ENCODE results near the gene PDE4C. TPM values are rescaled to one million over a fixed set of nuclear protein-coding genes. Genes with fewer than 3 reads are reported as not detected.

PDE4C gene
- total RNA-seq, 1 experiment from 2014 or later, result 0.36 TPM

GRCh38 chr19:18191640-18192062 lies 34.6 kb downstream of the PDE4C start:
- Mint-ChIP-seq H3K4me1 (ENCODE audit: low read depth, unreplicated experiment) (no peaks in the 10 kb centered on the region), H3K36me3 (ENCODE audit: insufficient read depth, unreplicated experiment) (peaks cover 19% of the 10 kb centered on the region), H3K9me3 (ENCODE audit: unreplicated experiment) (no peaks in the 10 kb centered on the region), H3K4me3 (ENCODE audit: unreplicated experiment) (peak overlapping the region; percentile 76), H3K27me3 (ENCODE audit: insufficient read depth, unreplicated experiment) (no peaks in the 10 kb centered on the region), H3K27ac (ENCODE audit: unreplicated experiment) (peak overlapping the region; percentile 69)
- H3K4me3 ChIP-seq (ENCODE audit: low read depth, low read length), result peak overlapping the region; percentile 7; the same call in 1 of the 2 replicates
- DNase-seq, result no peak
- H3K27me3 ChIP-seq (replicated peaks; ENCODE audit: control insufficient read depth, insufficient read depth, low read length), result no peaks in the 10 kb centered on the region
- TF ChIP-seq CTCF (IDR thresholded peaks at IDR 0.05; ENCODE audit: insufficient read depth in 1 of 2, low read depth in 1 of 2, low read length in 1 of 2, severe bottlenecking in 1 of 2, unreplicated experiment in 1 of 2), result no peak
- intact Hi-C loops (cut with micrococcal nuclease; ENCODE audit: unreplicated experiment), result loop anchor here (1.0 to 2.0 kb wide), 2 partner anchors 13 to 137 kb away; partner anchors contain the start of gene RAB3A
- BruUV-seq (replicated peaks), result no TSS peak
- no peaks in the 10 kb centered on the region; the same call in 1 of the 2 replicates for H3K36me3 ChIP-seq (ENCODE audit: control insufficient read depth, insufficient read depth, low read length)
- H3K9me3 ChIP-seq, result no peaks in the 10 kb centered on the region
- CTCF ChIA-PET, result interaction anchor here (0.6 to 2.2 kb wide), 5 partner anchors 13 to 137 kb away, joined by 5 to 16 read pairs (median 6); partner anchors contain the start of gene RAB3A
- POLR2A ChIA-PET, result interaction anchor here (0.5 to 2.2 kb wide), 5 partner anchors 32 to 137 kb away, joined by 3 to 15 read pairs (median 4); partner anchors contain the start of gene JUND
- H3K4me1 ChIP-seq, result peaks cover 4% of the 10 kb centered on the region; the same call in 1 of the 2 replicates

DNA sequence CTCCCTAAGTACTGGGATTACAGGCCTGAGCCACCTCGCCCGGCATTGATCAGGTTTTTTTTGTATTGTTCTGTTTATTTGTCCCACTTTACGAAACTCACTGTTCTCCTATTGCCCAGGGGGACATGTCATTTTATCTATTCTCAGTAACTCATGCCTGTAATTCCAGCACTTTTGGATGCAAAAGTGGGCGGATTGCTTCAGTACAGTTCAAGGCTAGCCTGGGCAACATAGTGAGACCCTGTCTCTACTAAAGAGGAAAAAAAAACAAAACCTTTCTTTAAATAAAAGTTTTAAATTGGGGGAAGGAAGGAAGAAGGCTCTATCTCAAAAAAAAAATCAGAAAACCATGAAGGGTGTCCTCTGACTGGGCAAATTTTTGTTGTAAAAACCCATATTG lies 36.0 kb downstream of the PDE4C start:
- ChIA-PET POLR2A (no interaction called here), CTCF (interaction anchor here (0.7 kb wide), 1 partner anchor 14 kb away, joined by 4 read pairs; the partner anchor contains the start of gene RAB3A)
- Mint-ChIP-seq H3K27ac (ENCODE audit: unreplicated experiment) (no peak overlapping the region), H3K9me3 (ENCODE audit: unreplicated experiment) (no peaks in the 10 kb centered on the region), H3K4me1 (ENCODE audit: low read depth, unreplicated experiment) (no peaks in the 10 kb centered on the region), H3K36me3 (ENCODE audit: insufficient read depth, unreplicated experiment) (peaks cover 19% of the 10 kb centered on the region), H3K4me3 (ENCODE audit: unreplicated experiment) (no peak overlapping the region), H3K27me3 (ENCODE audit: insufficient read depth, unreplicated experiment) (no peaks in the 10 kb centered on the region)
- intact Hi-C loops (cut with micrococcal nuclease; ENCODE audit: unreplicated experiment), result no loop called here
- Histone ChIP-seq H3K4me1 (peaks cover 4% of the 10 kb centered on the region; the same call in 1 of the 2 replicates), H3K36me3 (ENCODE audit: control insufficient read depth, insufficient read depth, low read length) (no peaks in the 10 kb centered on the region), H3K27me3 (replicated peaks; ENCODE audit: control insufficient read depth, insufficient read depth, low read length) (no peaks in the 10 kb centered on the region), H3K4me3 (ENCODE audit: low read depth, low read length) (no peak overlapping the region), H3K9me3 (no peaks in the 10 kb centered on the region)
- BruUV-seq (replicated peaks), result no TSS peak
- TF ChIP-seq CTCF (IDR thresholded peaks at IDR 0.05; ENCODE audit: insufficient read depth in 1 of 2, low read depth in 1 of 2, low read length in 1 of 2, severe bottlenecking in 1 of 2, unreplicated experiment in 1 of 2), result no peak
- no peak for DNase-seq

GRCh38 chr19:18185538-18185937 lies 40.7 kb downstream of the PDE4C start:
- Histone ChIP-seq H3K27me3 (replicated peaks; ENCODE audit: control insufficient read depth, insufficient read depth, low read length) (no peaks in the 10 kb centered on the region), H3K9me3 (no peaks in the 10 kb centered on the region), H3K36me3 (ENCODE audit: control insufficient read depth, insufficient read depth, low read length) (no peaks in the 10 kb centered on the region), H3K4me1 (no peaks in the 10 kb centered on the region), H3K4me3 (ENCODE audit: low read depth, low read length) (no peak overlapping the region)
- no peak overlapping the region for H3K4me3 Mint-ChIP-seq (ENCODE audit: unreplicated experiment)
- H3K9me3 Mint-ChIP-seq (ENCODE audit: unreplicated experiment), result no peaks in the 10 kb centered on the region
- no peak for TF ChIP-seq CTCF (IDR thresholded peaks at IDR 0.05; ENCODE audit: insufficient read depth in 1 of 2, low read depth in 1 of 2, low read length in 1 of 2, severe bottlenecking in 1 of 2, unreplicated experiment in 1 of 2)
- no peaks in the 10 kb centered on the region for H3K4me1 Mint-ChIP-seq (ENCODE audit: low read depth, unreplicated experiment)
- H3K27ac Mint-ChIP-seq (ENCODE audit: unreplicated experiment), result no peak overlapping the region
- intact Hi-C loops (cut with micrococcal nuclease; ENCODE audit: unreplicated experiment), result no loop called here
- CTCF ChIA-PET, result no interaction called here
- H3K36me3 Mint-ChIP-seq (ENCODE audit: insufficient read depth, unreplicated experiment), result no peaks in the 10 kb centered on the region
- BruUV-seq (replicated peaks), result no TSS peak
- POLR2A ChIA-PET, result no interaction called here
- no peaks in the 10 kb centered on the region for H3K27me3 Mint-ChIP-seq (ENCODE audit: insufficient read depth, unreplicated experiment)
- DNase-seq, result no peak
